Activated naive CD4-positive, alpha-beta T cell treated with anti-CD3 and anti-CD28 coated beads, Interleukin-2, amount 50 U/mL, for 24 hours (primary cell): Measurements from ENCODE around the gene SPCS1.
"Not testable (repeated sequence)": the region's sequence is repeated elsewhere in the genome, so short reads cannot be mapped to it uniquely, and the experiment has no call there.

Experiments
- H3K27ac Mint-ChIP-seq: one replicate; pipeline ENCODE4 v1.8.0; 2021; ENCODE audit warnings: mild to moderate bottlenecking, mixed read lengths
- H3K27me3 Mint-ChIP-seq: one replicate; pipeline ENCODE4 v1.8.0; 2021; ENCODE audit warnings: mixed read lengths
- H3K36me3 Mint-ChIP-seq: one replicate; pipeline ENCODE4 v1.8.0; 2021; ENCODE audit warnings: mixed read lengths
- H3K4me1 Mint-ChIP-seq: one replicate; pipeline ENCODE4 v1.8.0; 2021; ENCODE audit warnings: mixed read lengths
- H3K4me3 Mint-ChIP-seq: one replicate; pipeline ENCODE4 v1.8.0; 2021; ENCODE audit warnings: mild to moderate bottlenecking, mixed read lengths
- H3K9me3 Mint-ChIP-seq: one replicate; pipeline ENCODE4 v1.8.0; 2021; ENCODE audit warnings: mixed read lengths

The SPCS1 gene

GRCh38 chr3:52712291-52713212 lies 6.6 kb downstream of the SPCS1 start:
- no peaks in the 10 kb centered on the region for H3K9me3 Mint-ChIP-seq
- peak overlapping the region; percentile 83 for H3K27ac Mint-ChIP-seq
- H3K4me1 Mint-ChIP-seq: peaks cover 14% of the 10 kb centered on the region
- H3K27me3 Mint-ChIP-seq: no peaks in the 10 kb centered on the region
- H3K36me3 Mint-ChIP-seq: peaks cover 4% of the 10 kb centered on the region
- no peak overlapping the region for H3K4me3 Mint-ChIP-seq

DNA sequence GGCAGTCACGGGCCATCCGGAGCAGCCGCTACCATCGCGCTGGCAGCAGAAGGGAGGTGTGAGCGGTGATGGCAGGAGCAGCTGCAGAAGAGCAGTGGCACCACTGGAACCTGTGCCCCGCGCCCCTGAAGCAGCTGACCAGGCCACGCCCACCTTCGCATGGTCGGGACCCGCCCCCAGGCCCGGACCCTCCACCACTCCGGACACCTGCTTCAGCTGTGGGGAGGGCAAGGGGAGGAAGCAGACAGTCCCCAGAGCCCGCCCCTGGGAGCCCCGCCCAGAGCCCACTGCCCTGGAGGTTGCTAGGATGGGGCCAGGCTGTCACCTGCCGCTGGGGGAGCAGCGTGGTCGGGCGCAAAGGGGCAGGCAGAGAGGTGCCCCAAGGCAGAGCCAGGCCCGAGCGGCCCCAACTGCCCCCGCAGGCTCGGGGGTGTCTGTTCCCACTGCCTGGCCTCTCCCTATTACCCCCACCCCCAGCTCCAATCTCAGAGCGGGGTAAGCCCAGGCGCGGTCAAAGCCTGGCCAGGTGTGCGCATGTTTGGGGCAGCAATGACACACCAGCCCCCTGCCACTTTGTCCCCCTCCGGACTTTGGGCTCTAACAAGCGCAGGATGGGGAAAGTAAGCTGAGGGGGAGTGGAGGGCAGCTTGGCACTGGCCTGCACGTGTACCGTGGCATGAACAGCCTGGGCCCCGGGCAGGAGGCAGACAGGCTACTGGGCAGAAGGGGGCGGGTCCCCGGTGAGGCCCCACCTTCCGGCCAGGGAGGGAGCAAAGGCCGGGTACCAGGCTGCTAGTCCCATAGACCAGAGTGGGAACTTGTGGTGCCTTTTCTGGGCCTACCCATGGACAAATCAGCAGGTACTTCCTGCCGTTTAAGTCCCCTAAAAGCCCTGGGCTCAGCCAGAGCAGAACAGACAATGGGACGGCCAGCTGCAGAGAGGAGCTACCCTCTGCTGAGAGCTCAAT lies 8.7 kb downstream of the SPCS1 start:
- peaks cover 5% of the 10 kb centered on the region for H3K4me1 Mint-ChIP-seq
- H3K9me3 Mint-ChIP-seq: no peaks in the 10 kb centered on the region
- H3K36me3 Mint-ChIP-seq: peaks cover 6% of the 10 kb centered on the region
- no peak overlapping the region for H3K27ac Mint-ChIP-seq
- H3K27me3 Mint-ChIP-seq: no peaks in the 10 kb centered on the region
- H3K4me3 Mint-ChIP-seq: no peak overlapping the region

DNA sequence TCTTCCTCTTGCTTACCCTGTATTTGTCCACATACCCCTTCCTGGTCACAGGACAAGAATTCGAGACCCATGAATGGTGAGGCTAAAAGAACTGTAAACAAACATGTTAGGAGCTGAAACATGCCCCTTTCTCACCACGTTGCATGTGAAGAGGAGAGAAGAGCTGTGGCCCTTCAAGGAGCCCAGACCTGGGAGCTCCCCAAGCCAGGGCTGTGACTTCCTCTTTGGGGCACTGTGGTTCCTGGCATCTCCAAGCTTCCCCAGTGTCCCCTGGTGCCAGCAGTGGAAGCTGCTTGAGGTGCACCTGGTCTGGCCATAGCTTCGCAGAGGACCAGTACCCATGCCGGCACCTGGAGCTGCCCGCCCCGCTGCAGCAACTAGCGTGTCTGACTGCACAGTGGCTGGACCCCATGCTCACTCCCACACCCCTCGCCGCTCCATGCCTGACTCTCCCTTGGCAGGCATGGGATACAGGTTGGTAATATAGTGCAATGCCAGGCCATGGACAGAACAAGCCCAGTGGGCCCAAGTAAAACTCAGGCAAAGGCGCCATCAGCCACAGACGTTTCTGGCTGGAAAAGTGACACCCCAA lies 9.9 kb downstream of the SPCS1 start:
- H3K36me3 Mint-ChIP-seq: peaks cover 7% of the 10 kb centered on the region
- H3K9me3 Mint-ChIP-seq: no peaks in the 10 kb centered on the region
- no peak overlapping the region for H3K27ac Mint-ChIP-seq
- H3K27me3 Mint-ChIP-seq: no peaks in the 10 kb centered on the region
- H3K4me1 Mint-ChIP-seq: peaks cover 17% of the 10 kb centered on the region
- no peak overlapping the region for H3K4me3 Mint-ChIP-seq

- peaks cover 35% of the 10 kb centered on the region for H3K4me1 Mint-ChIP-seq
- H3K4me3 Mint-ChIP-seq: no peak overlapping the region
- H3K36me3 Mint-ChIP-seq: peaks cover 9% of the 10 kb centered on the region
- H3K27ac Mint-ChIP-seq: peak overlapping the region; percentile 90
- no peaks in the 10 kb centered on the region for H3K9me3 Mint-ChIP-seq
- H3K27me3 Mint-ChIP-seq: no peaks in the 10 kb centered on the region
Observed at GRCh38 chr3:52719618-52720017, 13.7 kb downstream of the SPCS1 start.

- Mint-ChIP-seq H3K4me3 (peak overlapping the region; percentile 23), H3K27ac (peak overlapping the region; percentile 86), H3K4me1 (peaks cover 35% of the 10 kb centered on the region), H3K27me3 (no peaks in the 10 kb centered on the region), H3K9me3 (no peaks in the 10 kb centered on the region), H3K36me3 (peaks cover 10% of the 10 kb centered on the region)
Observed at GRCh38 chr3:52721002-52721729, 15.3 kb downstream of the SPCS1 start.

DNA sequence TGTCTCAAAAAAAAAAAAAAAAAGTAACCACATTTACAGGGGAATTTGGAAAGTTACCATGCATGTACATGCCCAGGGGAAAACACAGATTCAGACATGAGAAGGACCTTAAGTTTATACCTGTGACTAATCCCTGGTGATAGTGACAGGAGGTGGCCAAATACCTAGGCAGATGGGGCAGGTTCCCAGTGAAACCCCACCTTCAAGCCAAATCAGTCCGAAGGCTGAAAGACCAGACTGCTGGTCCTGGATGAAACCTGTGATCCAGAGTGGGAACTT lies 15.8 kb downstream of the SPCS1 start:
- H3K27me3 Mint-ChIP-seq: no peaks in the 10 kb centered on the region
- peaks cover 31% of the 10 kb centered on the region for H3K4me1 Mint-ChIP-seq
- no peak overlapping the region for H3K4me3 Mint-ChIP-seq
- no peaks in the 10 kb centered on the region for H3K9me3 Mint-ChIP-seq
- peaks cover 7% of the 10 kb centered on the region for H3K36me3 Mint-ChIP-seq
- H3K27ac Mint-ChIP-seq: peak overlapping the region; percentile 86

- H3K4me3 Mint-ChIP-seq: no peak overlapping the region
- H3K27ac Mint-ChIP-seq: no peak overlapping the region
Observed at GRCh38 chr3:52722491-52722890, 16.6 kb downstream of the SPCS1 start.

GRCh38 chr3:52723935-52724334 lies 18.0 kb downstream of the SPCS1 start:
- no peaks in the 10 kb centered on the region for H3K27me3 Mint-ChIP-seq
- no peaks in the 10 kb centered on the region for H3K9me3 Mint-ChIP-seq
- peaks cover 11% of the 10 kb centered on the region for H3K36me3 Mint-ChIP-seq
- peaks cover 31% of the 10 kb centered on the region for H3K4me1 Mint-ChIP-seq
- no peak overlapping the region for H3K27ac Mint-ChIP-seq
- no peak overlapping the region for H3K4me3 Mint-ChIP-seq

More at GRCh38 chr3:52722491-52722890, 16.6 kb downstream of the SPCS1 start:
- Mint-ChIP-seq H3K4me1 (peaks cover 31% of the 10 kb centered on the region), H3K27me3 (no peaks in the 10 kb centered on the region), H3K36me3 (peaks cover 8% of the 10 kb centered on the region), H3K9me3 (no peaks in the 10 kb centered on the region)

GRCh38 chr3:52724511-52724910 lies 18.6 kb downstream of the SPCS1 start:
- Mint-ChIP-seq H3K27me3 (no peaks in the 10 kb centered on the region), H3K4me3 (no peak overlapping the region), H3K9me3 (no peaks in the 10 kb centered on the region), H3K27ac (no peak overlapping the region), H3K4me1 (peaks cover 31% of the 10 kb centered on the region), H3K36me3 (peaks cover 12% of the 10 kb centered on the region)

DNA sequence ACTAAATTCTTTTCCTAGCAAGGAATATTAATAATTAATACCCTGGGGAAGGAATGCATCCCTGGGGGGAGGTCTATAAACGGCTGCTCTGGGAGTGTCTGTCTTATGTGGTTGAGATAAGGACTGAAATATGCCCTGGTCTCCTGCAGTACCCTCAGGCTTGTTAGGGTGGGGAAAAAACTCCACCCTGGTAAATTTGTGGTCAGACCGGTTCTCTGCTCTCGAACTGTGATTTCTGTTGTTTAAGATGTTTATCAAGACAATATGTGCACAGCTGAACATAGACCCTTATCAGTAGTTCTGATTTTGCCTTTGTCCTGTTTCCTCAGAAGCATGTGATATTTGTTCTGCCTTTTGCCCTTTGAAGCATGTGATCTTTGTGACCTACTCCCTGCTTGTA lies 22.8 kb downstream of the SPCS1 start:
- peaks cover 39% of the 10 kb centered on the region for H3K36me3 Mint-ChIP-seq

DNA sequence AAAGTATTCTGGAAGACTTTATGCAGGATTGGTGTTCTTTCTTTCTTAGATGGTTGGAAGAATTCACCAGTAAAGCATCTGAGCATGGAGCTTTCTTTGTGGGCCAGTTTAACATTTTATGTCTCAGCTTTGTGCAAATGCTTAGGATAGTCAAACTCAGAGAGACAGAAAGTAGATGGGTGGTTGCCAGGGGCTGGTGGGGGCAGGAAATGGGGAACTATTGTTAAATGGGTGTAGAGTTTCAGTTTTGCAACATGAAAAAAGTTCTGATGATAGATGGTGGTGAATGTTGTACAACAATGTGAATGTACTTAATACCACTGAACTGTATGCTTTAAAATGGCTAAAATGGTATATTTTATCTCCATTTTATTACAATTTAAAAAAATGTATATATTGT lies 24.8 kb downstream of the SPCS1 start:
- H3K36me3 Mint-ChIP-seq: peaks cover 47% of the 10 kb centered on the region
- H3K9me3 Mint-ChIP-seq: no peaks in the 10 kb centered on the region
- peaks cover 14% of the 10 kb centered on the region for H3K4me1 Mint-ChIP-seq
- H3K4me3 Mint-ChIP-seq: peak overlapping the region; percentile 11
- no peaks in the 10 kb centered on the region for H3K27me3 Mint-ChIP-seq
- H3K27ac Mint-ChIP-seq: peak overlapping the region; percentile 41

More for the DNA sequence above, 22.8 kb downstream of the SPCS1 start:
- H3K4me1 Mint-ChIP-seq: peaks cover 14% of the 10 kb centered on the region
- not testable (repeated sequence) for H3K27ac Mint-ChIP-seq, H3K4me3 Mint-ChIP-seq, H3K9me3 Mint-ChIP-seq, H3K27me3 Mint-ChIP-seq

- Mint-ChIP-seq H3K36me3 (peaks cover 49% of the 10 kb centered on the region), H3K27ac (no peak overlapping the region), H3K9me3 (no peaks in the 10 kb centered on the region), H3K27me3 (no peaks in the 10 kb centered on the region), H3K4me3 (no peak overlapping the region), H3K4me1 (peaks cover 14% of the 10 kb centered on the region)
Observed at GRCh38 chr3:52731590-52731989, 25.7 kb downstream of the SPCS1 start.

GRCh38 chr3:52733256-52733891 lies 27.5 kb downstream of the SPCS1 start:
- H3K4me1 Mint-ChIP-seq: peaks cover 14% of the 10 kb centered on the region
- H3K4me3 Mint-ChIP-seq: no peak overlapping the region
- peaks cover 49% of the 10 kb centered on the region for H3K36me3 Mint-ChIP-seq
- H3K9me3 Mint-ChIP-seq: no peaks in the 10 kb centered on the region
- H3K27me3 Mint-ChIP-seq: no peaks in the 10 kb centered on the region
- H3K27ac Mint-ChIP-seq: no peak overlapping the region

DNA sequence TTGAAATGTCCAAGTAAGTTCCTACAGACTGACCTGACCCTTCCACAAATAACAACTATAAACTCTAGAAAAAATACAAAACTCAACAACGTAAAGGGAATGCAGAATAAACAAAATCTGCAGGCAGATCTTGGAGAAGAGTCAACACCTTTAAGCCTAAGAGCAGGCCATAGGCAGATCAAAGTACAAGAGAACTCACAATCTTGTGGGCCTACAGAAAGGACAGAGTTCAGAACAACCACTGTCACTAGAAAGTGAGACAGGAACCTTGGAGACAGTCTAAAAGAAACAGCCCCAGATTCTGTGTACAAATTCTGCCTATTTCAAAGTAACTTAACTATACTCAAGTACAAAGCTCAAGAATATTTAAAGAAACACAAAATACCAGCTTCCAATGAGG lies 33.8 kb downstream of the SPCS1 start:
- H3K9me3 Mint-ChIP-seq: no peaks in the 10 kb centered on the region
- H3K36me3 Mint-ChIP-seq: peaks cover 15% of the 10 kb centered on the region
- H3K4me3 Mint-ChIP-seq: no peak overlapping the region
- no peaks in the 10 kb centered on the region for H3K27me3 Mint-ChIP-seq
- H3K27ac Mint-ChIP-seq: no peak overlapping the region
- no peaks in the 10 kb centered on the region for H3K4me1 Mint-ChIP-seq
